ENCODE measurements around the gene IFIT2. TPM values are rescaled to one million over a fixed set of nuclear protein-coding genes. Genes with fewer than 3 reads are reported as not detected.

IFIT2 gene
- polyA plus RNA-seq, 1 of the 3 experiments (the other 2 are of a cell fraction): 0.99 TPM

GRCh38 chr10:89304446-89304845 lies 2.6 kb downstream of the IFIT2 start:
- 92% methylated on average over 2 of the region's 2 CpGs for WGBS (ENCODE audit: low lambda C conversion rate)
- POLR2A ChIA-PET: no interaction called here
- DNase-seq: no peak
- H3F3A ChIP-seq (replicated peaks; ENCODE audit: insufficient read depth): no peaks in the 10 kb centered on the region
- no peak overlapping the region for H3K9ac ChIP-seq
- H3K9me3 ChIP-seq: no peaks in the 10 kb centered on the region
- H3K27ac ChIP-seq (ENCODE audit: low read depth in 2 of 2, low read length in 1 of 2): no peak overlapping the region
- CTCF ChIA-PET: no interaction called here
- no peak overlapping the region for H3K4me3 ChIP-seq (ENCODE audit: low read depth in 2 of 2, low read length in 1 of 2)
- H3K79me2 ChIP-seq (ENCODE audit: insufficient read depth): no peaks in the 10 kb centered on the region
- H3K4me2 ChIP-seq: no peak overlapping the region
- H3K4me1 ChIP-seq (ENCODE audit: control insufficient read depth in 1 of 2, insufficient read depth in 2 of 2, low read depth in 1 of 2, low read length in 1 of 2): peaks cover 5 to 6% of the 10 kb centered on the region in 2 experiments; a peak in 3 of 4 replicates
- peaks cover 0 to 9% of the 10 kb centered on the region in 2 experiments for H3K36me3 ChIP-seq (replicated peaks in 1 of 2; ENCODE audit: control insufficient read depth in 1 of 2, insufficient read depth in 2 of 2, low read length in 1 of 2)
- TF ChIP-seq RFX5 (IDR thresholded peaks at IDR 0.05; ENCODE audit: low read length): no peak
- TF ChIP-seq IRF3 (IDR thresholded peaks at IDR 0.05; ENCODE audit: low read depth, low read length): no peak
- no peak for TF ChIP-seq JUND (IDR thresholded peaks at IDR 0.05)
- no peak for TF ChIP-seq USF1 (IDR thresholded peaks at IDR 0.05; ENCODE audit: borderline replicate concordance, low read depth)
- no peak for TF ChIP-seq RXRA (IDR thresholded peaks at IDR 0.05; ENCODE audit: borderline replicate concordance, low read depth)
- TF ChIP-seq TCF12 (IDR thresholded peaks at IDR 0.05): no peak
- no peak for TF ChIP-seq GABPA (IDR thresholded peaks at IDR 0.05; ENCODE audit: low read depth)
- TF ChIP-seq CHD2 (IDR thresholded peaks at IDR 0.05; ENCODE audit: low read length, partially characterized antibody): no peak
- TF ChIP-seq POLR2AphosphoS5 (IDR thresholded peaks at IDR 0.05; ENCODE audit: low read depth, low read length): no peak
- no peak for TF ChIP-seq SIN3A (IDR thresholded peaks at IDR 0.05; ENCODE audit: borderline replicate concordance, low read depth, low read length)
- no peak for TF ChIP-seq TEAD4 (IDR thresholded peaks at IDR 0.05; ENCODE audit: borderline replicate concordance, insufficient read depth)
- TF ChIP-seq, protein P1, sequence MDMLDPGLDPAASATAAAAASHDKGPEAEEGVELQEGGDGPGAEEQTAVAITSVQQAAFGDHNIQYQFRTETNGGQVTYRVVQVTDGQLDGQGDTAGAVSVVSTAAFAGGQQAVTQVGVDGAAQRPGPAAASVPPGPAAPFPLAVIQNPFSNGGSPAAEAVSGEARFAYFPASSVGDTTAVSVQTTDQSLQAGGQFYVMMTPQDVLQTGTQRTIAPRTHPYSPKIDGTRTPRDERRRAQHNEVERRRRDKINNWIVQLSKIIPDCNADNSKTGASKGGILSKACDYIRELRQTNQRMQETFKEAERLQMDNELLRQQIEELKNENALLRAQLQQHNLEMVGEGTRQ (IDR thresholded peaks at IDR 0.05; ENCODE audit: borderline replicate concordance, low read depth, low read length): no peak
- no peak for TF ChIP-seq PBX3 (IDR thresholded peaks at IDR 0.05)
- no peak for TF ChIP-seq GATA2 (CRISPR knock-in tag; IDR thresholded peaks at IDR 0.05)
- TF ChIP-seq NRF1 (IDR thresholded peaks at IDR 0.05; ENCODE audit: low read depth, low read length): no peak
- no peak for TF ChIP-seq NFIC (IDR thresholded peaks at IDR 0.05; ENCODE audit: borderline replicate concordance)
- no peak for TF ChIP-seq RCOR1 (IDR thresholded peaks at IDR 0.05; ENCODE audit: low read length)
- no peak for TF ChIP-seq FOSL2 (IDR thresholded peaks at IDR 0.05; ENCODE audit: borderline replicate concordance, low read depth)
- TF ChIP-seq MXI1 (IDR thresholded peaks at IDR 0.05; ENCODE audit: low read depth, low read length): no peak
- no peaks in the 10 kb centered on the region for H4K20me1 ChIP-seq (ENCODE audit: insufficient read depth)
- H3K9me2 ChIP-seq: no peaks in the 10 kb centered on the region
- no peaks in the 10 kb centered on the region for H3K27me3 ChIP-seq (ENCODE audit: insufficient read depth)
- H2AFZ ChIP-seq (ENCODE audit: low read depth): no peak overlapping the region
